VCaP (cell line): ENCODE measurements around the gene TRIM27.
A peak's percentile ranks its signal among the peaks of the same experiment; 100 is the strongest.

Experiments
- H3K27ac ChIP-seq: fragments of 450-650 bp; 2 replicates; pipeline ENCODE4 v1.5.1; 2017
- CTCF ChIP-seq: fragments of 450-650 bp; conservative IDR thresholded peaks from 2 replicates; pipeline ENCODE4 v1.5.1; 2017; ENCODE audit warnings: mild to moderate bottlenecking, moderate library complexity

Gene TRIM27

GRCh38 chr6:28900577-28901256 is 23.1 kb downstream of the TRIM27 start:
- TF ChIP-seq CTCF: no peak

GRCh38 chr6:28898710-28898965 is 25.1 kb downstream of the TRIM27 start:
- peak overlapping the region; percentile 96 for H3K27ac ChIP-seq
- TF ChIP-seq CTCF: no peak

More at GRCh38 chr6:28900577-28901256, 23.1 kb downstream of the TRIM27 start:
- no peak overlapping the region for H3K27ac ChIP-seq

GRCh38 chr6:28897369-28897745 is 26.4 kb downstream of the TRIM27 start:
- peak; percentile 3; the same call in 1 of the 2 replicates for TF ChIP-seq CTCF
- peak overlapping the region; percentile 96 for H3K27ac ChIP-seq

GRCh38 chr6:28896505-28897368 is 27.0 kb downstream of the TRIM27 start:
- peak; percentile 66 for TF ChIP-seq CTCF
- H3K27ac ChIP-seq: peak overlapping the region; percentile 96

- no peak for TF ChIP-seq CTCF
- peak overlapping the region; percentile 96 for H3K27ac ChIP-seq
Measured at GRCh38 chr6:28895131-28895812, 28.5 kb downstream of the TRIM27 start.

GRCh38 chr6:28893172-28893799 is 30.5 kb downstream of the TRIM27 start:
- TF ChIP-seq CTCF: no peak
- H3K27ac ChIP-seq: no peak overlapping the region

- TF ChIP-seq CTCF: no peak
Measured at GRCh38 chr6:28892525-28892924, 31.3 kb downstream of the TRIM27 start.

More at GRCh38 chr6:28892525-28892924, 31.3 kb downstream of the TRIM27 start:
- H3K27ac ChIP-seq: no peak overlapping the region
